ENCODE measurements around the gene CWC25. TPM values are rescaled to one million over a fixed set of nuclear protein-coding genes. Genes with fewer than 3 reads are reported as not detected.

Gene CWC25
- total and polyA plus RNA-seq, 2 of the 13 experiments (the other 11 are each of a cell fraction or from before 2014, with no cell fraction given), result 15.6 to 22.7 TPM

GRCh38 chr17:38870259-38871165, 45.4 kb upstream of the CWC25 start:
- peak overlapping the region; percentile 98 to 99 (median 99) for H3K4me3 ChIP-seq (replicated peaks in 1 of 3; ENCODE audit: insufficient read depth in 1 of 3, low read depth in 2 of 3, low read length in 3 of 3)
- under 1% methylated on average over 38 of the region's 56 CpGs for WGBS (ENCODE audit: low lambda C conversion rate)
- H2AFZ ChIP-seq (ENCODE audit: low read length), result no peak overlapping the region
- H3K27me3 ChIP-seq (ENCODE audit: control insufficient read depth in 1 of 2, insufficient read depth in 2 of 2, low read length in 2 of 2), result peaks cover 0 to 2% of the 10 kb centered on the region in 2 experiments; a peak in 2 of 5 replicates
- DNase-seq (ENCODE audit: low spot score) (peak; percentile 40), ATAC-seq (peak; percentile 17), FAIRE-seq (no peak)
- H3K27ac ChIP-seq (ENCODE audit: extremely low read length, insufficient read depth, low read length), result peak overlapping the region; percentile 88
- peaks cover 5 to 17% of the 10 kb centered on the region in 2 experiments; a peak in 4 of 5 replicates for H3K36me3 ChIP-seq (replicated peaks in 1 of 2; ENCODE audit: control insufficient read depth in 1 of 2, insufficient read depth in 2 of 2, low read length in 2 of 2)
- H3K9ac ChIP-seq (ENCODE audit: insufficient read depth, low read depth, low read length), result peak overlapping the region; percentile 87
- H3K4me2 ChIP-seq (ENCODE audit: low read depth, low read length), result peak overlapping the region; percentile 87
- BruUV-seq (replicated peaks), result TSS peak; percentile 49
- CTCF ChIA-PET (ENCODE audit: low intra/inter-chr PET ratio, low total read pairs), result no interaction called here
- peaks cover 39% of the 10 kb centered on the region for H4K20me1 ChIP-seq (ENCODE audit: insufficient read depth, low read length)
- no peaks in the 10 kb centered on the region for H3K9me3 ChIP-seq (ENCODE audit: low read length)
- in situ Hi-C loops (cut with HindIII; ENCODE audit: extremely low pct_ligation_motif_present, low pct_unique_long_range_greater_than_20kb), result no loop called here
- POLR2A ChIA-PET, result interaction anchor here (0.7 to 7.3 kb wide), 36 partner anchors 9 to 869 kb away, joined by 3 to 175 read pairs (median 6); partner anchors contain the start of genes CWC25, LASP1NB, MED1 and PIP4K2B
- H3K79me2 ChIP-seq (ENCODE audit: insufficient read depth, low read length), result peaks cover 55% of the 10 kb centered on the region
- H3K4me1 ChIP-seq (ENCODE audit: insufficient read depth, low read length), result peaks cover 56% of the 10 kb centered on the region
- intact Hi-C loops (cut with micrococcal nuclease; ENCODE audit: unreplicated experiment), result loop anchor here (5.0 kb wide), 2 partner anchors 47 to 282 kb away; partner anchors contain the start of gene PLXDC1
- TF ChIP-seq ZBTB20 (CRISPR knock-in tag; IDR thresholded peaks at IDR 0.05; ENCODE audit: borderline replicate concordance, low read depth) (0 out of 2 replicates have a peak, but pooled peaks have one; percentile 35), IRF2 (CRISPR knock-in tag; IDR thresholded peaks at IDR 0.05) (no peak), ELF4 (CRISPR knock-in tag; IDR thresholded peaks at IDR 0.05; ENCODE audit: borderline replicate concordance) (no peak), EED (CRISPR knock-in tag; IDR thresholded peaks at IDR 0.05) (0 out of 2 replicates have a peak, but pooled peaks have one; percentile 37), ZNF770 (CRISPR knock-in tag; IDR thresholded peaks at IDR 0.05) (peak; percentile 37; the same call in 1 of the 2 replicates), ELF1 (CRISPR knock-in tag; IDR thresholded peaks at IDR 0.05) (peak; percentile 42; the same call in 1 of the 2 replicates), SMARCC2 (IDR thresholded peaks at IDR 0.05) (no peak), ZNF234 (CRISPR knock-in tag; conservative IDR thresholded peaks at IDR 0.05) (no peak), KDM6A (CRISPR knock-in tag; IDR thresholded peaks at IDR 0.05; ENCODE audit: low read depth) (no peak), GTF3A (CRISPR knock-in tag; conservative IDR thresholded peaks at IDR 0.05) (no peak), HOXA5 (CRISPR knock-in tag; IDR thresholded peaks at IDR 0.05) (no peak), ZNF710 (CRISPR knock-in tag; IDR thresholded peaks at IDR 0.05; ENCODE audit: borderline replicate concordance) (no peak; the same call in 1 of the 2 replicates), ZNF816 (CRISPR knock-in tag; IDR thresholded peaks at IDR 0.05; ENCODE audit: borderline replicate concordance) (no peak), ARNTL (CRISPR knock-in tag; IDR thresholded peaks at IDR 0.05) (no peak), ERF (CRISPR knock-in tag; IDR thresholded peaks at IDR 0.05) (no peak), ZNF18 (CRISPR knock-in tag; IDR thresholded peaks at IDR 0.05; ENCODE audit: insufficient replicate concordance) (no peak)

Measured in HepG2 (cell line).